PC-9 (cell line): ENCODE measurements around the gene MED16. TPM values are rescaled to one million over a fixed set of nuclear protein-coding genes. Genes with fewer than 3 reads are reported as not detected.

Experiments
- Bru-seq: library from RNA; stranded (reverse); fragments of 400-500 nt; gene quantifications from one replicate; lab custom pipeline; 2021; lab: Mats Ljungman, UMichigan
- BruChase-seq, 2 experiments: library from RNA; stranded (reverse); fragments of 400-500 nt; gene quantifications; one replicate each; lab custom pipeline; 2021; lab: Mats Ljungman, UMichigan
- BruUV-seq: library from RNA; stranded (reverse); fragments of 400-500 nt; replicated peaks from 2 replicates; lab custom pipeline; 2021; lab: Mats Ljungman, UMichigan
- CTCF ChIA-PET: fragments of 300-600 bp; sonication (Branson Sonifier 250); formaldehyde crosslinking; loops from one replicate; lab custom pipeline; 2022; ENCODE audit warnings: antibody characterized with exemption; lab: Charles Lee
- POLR2A ChIA-PET: fragments of 300-600 bp; sonication (Branson Sonifier 250); formaldehyde crosslinking; loops from one replicate; lab custom pipeline; 2022; ENCODE audit warnings: antibody characterized with exemption; ENCODE audit not compliant: unreplicated experiment; lab: Charles Lee
- DNase-seq, 2 experiments: peaks; one replicate each; pipeline versions ENCODE4 v3.0.0 to v3.0.0-alpha.2; 2015 to 2022; ENCODE audit warnings: mixed read lengths in 1 of 2
- H2AFZ ChIP-seq: fragments of 200-600 bp; sonication (generic); 2 replicates; pipeline ENCODE4 v1.8.1; 2017; ENCODE audit warnings: antibody characterized with exemption
- H3F3A ChIP-seq: fragments of 200-600 bp; sonication (generic); 2 replicates; pipeline ENCODE4 v1.8.1; 2017; ENCODE audit warnings: antibody characterized with exemption, mild to moderate bottlenecking, low read depth; ENCODE audit not compliant: insufficient read depth
- H3K27ac ChIP-seq: fragments of 200-600 bp; sonication (generic); 2 replicates; pipeline ENCODE4 v1.6.1; 2016; ENCODE audit warnings: mixed run types
- H3K27me3 ChIP-seq: fragments of 200-600 bp; sonication (generic); 2 replicates; pipeline ENCODE4 v1.6.1; 2016; ENCODE audit warnings: low read depth, mixed run types; ENCODE audit not compliant: insufficient read depth
- H3K36me3 ChIP-seq: fragments of 200-600 bp; sonication (generic); 2 replicates; pipeline ENCODE4 v1.6.1; 2016; ENCODE audit warnings: low read depth, mixed run types
- H3K4me1 ChIP-seq: fragments of 200-600 bp; sonication (generic); replicated peaks from 2 replicates; pipeline ENCODE4 v1.6.1; 2016; ENCODE audit warnings: mixed run types; ENCODE audit not compliant: insufficient read depth
- H3K4me2 ChIP-seq: fragments of 200-600 bp; sonication (generic); 2 replicates; pipeline ENCODE4 v1.6.1; 2017; ENCODE audit warnings: mixed run types
- H3K4me3 ChIP-seq: fragments of 200-600 bp; sonication (generic); 2 replicates; pipeline ENCODE4 v1.6.1; 2016; ENCODE audit warnings: mixed run types
- H3K79me2 ChIP-seq: fragments of 200-600 bp; sonication (generic); 2 replicates; pipeline ENCODE4 v1.6.1; 2017; ENCODE audit warnings: low read depth, mixed run types
- H3K9me2 ChIP-seq: fragments of 200-600 bp; sonication (generic); 2 replicates; pipeline ENCODE4 v1.8.1; 2017; ENCODE audit warnings: mild to moderate bottlenecking; ENCODE audit not compliant: insufficient read depth
- H3K9me3 ChIP-seq: fragments of 200-600 bp; sonication (generic); 2 replicates; pipeline ENCODE4 v1.8.1; 2016; ENCODE audit warnings: low read depth; ENCODE audit not compliant: insufficient read depth
- H4K20me1 ChIP-seq: fragments of 200-600 bp; sonication (generic); 2 replicates; pipeline ENCODE4 v1.8.1; 2017; ENCODE audit not compliant: insufficient read depth
- EZH2 ChIP-seq: fragments of 200-600 bp; sonication (generic); IDR thresholded peaks from 2 replicates; pipeline ENCODE4 v1.8.0; 2017; ENCODE audit warnings: antibody characterized with exemption, low read depth
- intact Hi-C: fragments of 100-400 bp; cut with micrococcal nuclease; formaldehyde crosslinking; loops from one replicate; pipeline ENCODE4 v1.10.0; 2022; ENCODE audit not compliant: unreplicated experiment
- long read RNA-seq: library from polyadenylated mRNA; stranded (forward); transcript quantifications from one replicate; pipeline ENCODE4 v2.0.0, GENCODE V29; 2022
- total RNA-seq: library from RNA; stranded (reverse); gene quantifications from 2 replicates; pipeline ENCODE4 v1.2.3, GENCODE V29; 2021
- TF ChIP-seq, protein P1 (sequence below): fragments of 200-600 bp; sonication (generic); conservative IDR thresholded peaks from 2 replicates; pipeline ENCODE4 v1.6.1; 2017; ENCODE audit warnings: mixed run types, antibody characterized with exemption, mild to moderate bottlenecking, moderate library complexity

MED16 gene, protein sequence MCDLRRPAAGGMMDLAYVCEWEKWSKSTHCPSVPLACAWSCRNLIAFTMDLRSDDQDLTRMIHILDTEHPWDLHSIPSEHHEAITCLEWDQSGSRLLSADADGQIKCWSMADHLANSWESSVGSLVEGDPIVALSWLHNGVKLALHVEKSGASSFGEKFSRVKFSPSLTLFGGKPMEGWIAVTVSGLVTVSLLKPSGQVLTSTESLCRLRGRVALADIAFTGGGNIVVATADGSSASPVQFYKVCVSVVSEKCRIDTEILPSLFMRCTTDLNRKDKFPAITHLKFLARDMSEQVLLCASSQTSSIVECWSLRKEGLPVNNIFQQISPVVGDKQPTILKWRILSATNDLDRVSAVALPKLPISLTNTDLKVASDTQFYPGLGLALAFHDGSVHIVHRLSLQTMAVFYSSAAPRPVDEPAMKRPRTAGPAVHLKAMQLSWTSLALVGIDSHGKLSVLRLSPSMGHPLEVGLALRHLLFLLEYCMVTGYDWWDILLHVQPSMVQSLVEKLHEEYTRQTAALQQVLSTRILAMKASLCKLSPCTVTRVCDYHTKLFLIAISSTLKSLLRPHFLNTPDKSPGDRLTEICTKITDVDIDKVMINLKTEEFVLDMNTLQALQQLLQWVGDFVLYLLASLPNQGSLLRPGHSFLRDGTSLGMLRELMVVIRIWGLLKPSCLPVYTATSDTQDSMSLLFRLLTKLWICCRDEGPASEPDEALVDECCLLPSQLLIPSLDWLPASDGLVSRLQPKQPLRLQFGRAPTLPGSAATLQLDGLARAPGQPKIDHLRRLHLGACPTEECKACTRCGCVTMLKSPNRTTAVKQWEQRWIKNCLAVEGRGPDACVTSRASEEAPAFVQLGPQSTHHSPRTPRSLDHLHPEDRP
- total RNA-seq, result 54.7 and 63.8 TPM in 2 replicates
- Bru-seq, nascent RNA, result percentile 52 among the genes with signal in this experiment
- percentile 53 among the genes with signal in this experiment for BruChase-seq, experiment 1, labeled RNA remaining after a 2-hour chase
- percentile 73 among the genes with signal in this experiment for BruChase-seq, experiment 2, labeled RNA remaining after a 6-hour chase
- long read RNA-seq, transcript MED16-204 (15 exons, 3,420 nt), result major isoform, 145 of 181 reads
- long read RNA-seq, partial matches to known transcripts, result 13 of 181 reads
- long read RNA-seq, other reads (novel, unspliced or antisense), result 20 of 181 reads

DNA sequence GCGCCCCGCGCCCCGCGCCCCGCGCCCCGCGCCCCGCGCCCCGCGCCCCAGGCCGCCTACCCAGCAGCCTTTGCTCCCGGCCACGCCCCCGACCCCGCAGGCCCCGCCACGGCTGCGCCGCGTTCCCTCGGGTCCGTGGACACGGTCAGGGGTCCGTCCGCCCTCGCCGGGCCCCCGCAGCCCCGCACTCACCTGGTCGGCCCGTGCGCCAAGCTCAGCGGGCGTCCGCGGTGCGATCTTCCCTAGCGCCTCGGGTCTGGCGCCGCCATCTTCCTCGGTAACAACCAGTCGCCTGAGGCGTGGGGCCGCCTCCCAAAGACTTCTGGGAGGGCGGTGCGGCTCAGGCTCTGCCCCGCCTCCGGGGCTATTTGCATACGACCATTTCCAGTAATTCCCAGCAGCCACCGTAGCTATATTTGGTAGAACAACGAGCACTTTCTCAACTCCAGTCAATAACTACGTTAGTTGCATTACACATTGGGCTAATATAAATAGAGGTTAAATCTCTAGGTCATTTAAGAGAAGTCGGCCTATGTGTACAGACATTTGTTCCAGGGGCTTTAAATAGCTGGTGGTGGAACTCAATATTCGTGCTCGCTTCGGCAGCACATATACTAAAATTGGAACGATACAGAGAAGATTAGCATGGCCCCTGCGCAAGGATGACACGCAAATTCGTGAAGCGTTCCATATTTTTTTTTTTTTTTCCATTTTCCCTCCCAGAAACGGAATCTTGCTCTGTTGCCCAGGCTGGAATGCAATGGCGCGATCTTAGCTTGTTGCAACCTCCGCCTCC, at the start of gene MED16, which contains the start of gene RNU6-9:
Gene MED16 (minus strand): TSS at position 294 of the 796 bp plus-strand sequence. CDS start 2,056 bp downstream, outside the sequence.
Gene RNU6-9 (plus strand): TSS at position 591 of the 796 bp plus-strand sequence.
- CTCF ChIA-PET, result no interaction called here
- H3K9me2 ChIP-seq, result no peaks in the 10 kb centered on the region

DNA sequence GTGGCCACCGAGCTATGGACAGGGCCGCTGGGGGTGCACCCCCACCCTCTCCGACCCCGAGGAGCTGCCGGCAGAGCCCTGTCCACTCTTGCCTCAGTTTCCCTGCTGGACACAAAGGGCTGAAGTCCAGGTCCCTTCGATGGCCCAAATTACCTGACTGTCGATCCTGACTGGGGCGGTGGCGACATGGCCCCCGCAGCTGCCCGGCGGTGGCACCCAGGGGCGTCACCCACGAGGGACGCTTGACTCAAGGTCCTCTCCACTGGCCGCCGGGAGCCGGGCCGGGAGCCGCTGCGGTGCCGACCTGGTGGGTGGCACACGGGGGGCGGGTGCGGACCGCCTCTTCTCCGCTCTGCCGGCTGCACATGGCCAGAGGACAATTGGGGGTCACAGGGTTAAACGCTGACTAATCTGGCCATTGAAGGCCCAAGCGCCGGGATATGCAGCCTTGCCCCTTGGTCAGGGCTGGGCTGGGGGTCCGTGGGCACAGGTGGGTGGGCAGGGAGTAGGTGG, 49.2 kb upstream of the MED16 start:
- Histone ChIP-seq H3K79me2 (no peaks in the 10 kb centered on the region), H3K9me2 (no peaks in the 10 kb centered on the region), H3K9me3 (no peaks in the 10 kb centered on the region), H3K4me2 (no peak overlapping the region), H3K36me3 (no peaks in the 10 kb centered on the region), H2AFZ (no peak overlapping the region), H4K20me1 (peaks cover 38% of the 10 kb centered on the region), H3K27me3 (no peaks in the 10 kb centered on the region), H3K4me3 (no peak overlapping the region), H3K4me1 (peaks cover 31% of the 10 kb centered on the region), H3K27ac (no peak overlapping the region), H3F3A (peaks cover 32% of the 10 kb centered on the region)
- intact Hi-C loops, result no loop called here
- no TSS peak for BruUV-seq
- CTCF ChIA-PET, result no interaction called here
- POLR2A ChIA-PET, result no interaction called here
- TF ChIP-seq, protein P1, sequence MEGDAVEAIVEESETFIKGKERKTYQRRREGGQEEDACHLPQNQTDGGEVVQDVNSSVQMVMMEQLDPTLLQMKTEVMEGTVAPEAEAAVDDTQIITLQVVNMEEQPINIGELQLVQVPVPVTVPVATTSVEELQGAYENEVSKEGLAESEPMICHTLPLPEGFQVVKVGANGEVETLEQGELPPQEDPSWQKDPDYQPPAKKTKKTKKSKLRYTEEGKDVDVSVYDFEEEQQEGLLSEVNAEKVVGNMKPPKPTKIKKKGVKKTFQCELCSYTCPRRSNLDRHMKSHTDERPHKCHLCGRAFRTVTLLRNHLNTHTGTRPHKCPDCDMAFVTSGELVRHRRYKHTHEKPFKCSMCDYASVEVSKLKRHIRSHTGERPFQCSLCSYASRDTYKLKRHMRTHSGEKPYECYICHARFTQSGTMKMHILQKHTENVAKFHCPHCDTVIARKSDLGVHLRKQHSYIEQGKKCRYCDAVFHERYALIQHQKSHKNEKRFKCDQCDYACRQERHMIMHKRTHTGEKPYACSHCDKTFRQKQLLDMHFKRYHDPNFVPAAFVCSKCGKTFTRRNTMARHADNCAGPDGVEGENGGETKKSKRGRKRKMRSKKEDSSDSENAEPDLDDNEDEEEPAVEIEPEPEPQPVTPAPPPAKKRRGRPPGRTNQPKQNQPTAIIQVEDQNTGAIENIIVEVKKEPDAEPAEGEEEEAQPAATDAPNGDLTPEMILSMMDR, result no peak
- TF ChIP-seq EZH2, result no peak
- no peak for DNase-seq

More for the DNA sequence above, at the start of gene MED16, which contains the start of gene RNU6-9:
- H3K4me2 ChIP-seq, result peak within 1 kb of the TSS; percentile 67
- peaks cover 20% of the 10 kb centered on the region; the same call in 1 of the 2 replicates for H3F3A ChIP-seq
- peaks cover 6% of the 10 kb centered on the region; the same call in 1 of the 2 replicates for H3K79me2 ChIP-seq
- H3K36me3 ChIP-seq, result no peaks in the 10 kb centered on the region
- H4K20me1 ChIP-seq, result peaks cover 10% of the 10 kb centered on the region; the same call in 1 of the 2 replicates
- TF ChIP-seq EZH2, result no peak
- TF ChIP-seq, protein P1, result no peak
- peak within 1 kb of the TSS; percentile 76 for H3K27ac ChIP-seq
- peak within 1 kb of the TSS; percentile 85 for H3K4me3 ChIP-seq
- BruUV-seq, result TSS peak; percentile 100
- POLR2A ChIA-PET, result no interaction called here
- DNase-seq, result peak; percentile 79 to 88
- H3K9me3 ChIP-seq, result no peaks in the 10 kb centered on the region
- no peaks in the 10 kb centered on the region for H3K4me1 ChIP-seq
- peak within 1 kb of the TSS; percentile 49; the same call in 1 of the 2 replicates for H2AFZ ChIP-seq
- H3K27me3 ChIP-seq, result no peaks in the 10 kb centered on the region
- intact Hi-C loops, result no loop called here
